NCI-H1105 (cell line): ENCODE data around the gene SRGN.
A peak's percentile ranks its signal among the peaks of the same experiment; 100 is the strongest.

Experiments
- DNase-seq: peaks from one replicate; lab custom pipeline; 2025; lab: John Stamatoyannopoulos, UW

Gene SRGN

DNA sequence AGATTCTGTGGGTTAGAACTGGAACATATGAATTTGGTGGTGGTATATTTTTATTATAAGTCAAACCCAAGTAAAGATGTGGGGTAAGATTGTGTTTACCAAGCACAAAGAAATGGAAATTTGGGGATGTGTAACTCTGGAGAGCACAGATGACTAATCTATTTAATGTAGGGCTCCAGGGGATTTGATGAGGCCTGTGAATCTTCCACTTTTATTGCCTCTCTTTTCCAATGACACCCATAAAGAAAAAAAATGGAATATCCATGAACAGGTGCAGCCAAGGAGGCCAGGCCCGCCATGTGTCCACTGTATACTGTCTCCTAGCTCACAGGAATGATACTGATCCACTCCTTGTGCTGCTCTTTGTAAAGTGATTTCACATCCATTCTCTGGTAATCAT is 2.8 kb downstream of the SRGN start:
- DNase-seq = no peak

DNA sequence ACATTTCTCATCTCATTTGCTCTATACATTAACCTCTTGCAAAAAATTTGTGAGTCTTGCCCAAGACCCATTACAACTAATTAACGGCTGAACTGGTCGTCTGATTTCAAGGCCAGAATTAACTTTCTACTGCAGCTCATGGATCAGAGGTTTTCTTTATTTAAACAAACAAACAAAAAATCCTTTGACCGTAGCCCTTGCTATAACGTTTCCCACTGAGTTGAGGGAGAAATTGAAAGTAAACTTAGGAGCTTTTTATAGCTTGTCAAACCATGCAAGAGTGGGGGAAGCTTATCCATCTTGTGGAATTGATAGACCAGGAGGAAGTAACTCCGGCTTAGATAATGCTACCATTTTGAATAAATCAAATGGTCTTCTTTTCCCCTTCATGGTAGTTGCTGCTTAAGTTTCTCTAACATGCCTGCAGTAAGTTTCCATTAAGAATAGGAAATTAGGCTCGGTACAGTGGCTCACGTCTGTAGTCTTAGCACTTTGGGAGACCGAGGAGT is 3.3 kb downstream of the SRGN start:
- no peak for DNase-seq

DNA sequence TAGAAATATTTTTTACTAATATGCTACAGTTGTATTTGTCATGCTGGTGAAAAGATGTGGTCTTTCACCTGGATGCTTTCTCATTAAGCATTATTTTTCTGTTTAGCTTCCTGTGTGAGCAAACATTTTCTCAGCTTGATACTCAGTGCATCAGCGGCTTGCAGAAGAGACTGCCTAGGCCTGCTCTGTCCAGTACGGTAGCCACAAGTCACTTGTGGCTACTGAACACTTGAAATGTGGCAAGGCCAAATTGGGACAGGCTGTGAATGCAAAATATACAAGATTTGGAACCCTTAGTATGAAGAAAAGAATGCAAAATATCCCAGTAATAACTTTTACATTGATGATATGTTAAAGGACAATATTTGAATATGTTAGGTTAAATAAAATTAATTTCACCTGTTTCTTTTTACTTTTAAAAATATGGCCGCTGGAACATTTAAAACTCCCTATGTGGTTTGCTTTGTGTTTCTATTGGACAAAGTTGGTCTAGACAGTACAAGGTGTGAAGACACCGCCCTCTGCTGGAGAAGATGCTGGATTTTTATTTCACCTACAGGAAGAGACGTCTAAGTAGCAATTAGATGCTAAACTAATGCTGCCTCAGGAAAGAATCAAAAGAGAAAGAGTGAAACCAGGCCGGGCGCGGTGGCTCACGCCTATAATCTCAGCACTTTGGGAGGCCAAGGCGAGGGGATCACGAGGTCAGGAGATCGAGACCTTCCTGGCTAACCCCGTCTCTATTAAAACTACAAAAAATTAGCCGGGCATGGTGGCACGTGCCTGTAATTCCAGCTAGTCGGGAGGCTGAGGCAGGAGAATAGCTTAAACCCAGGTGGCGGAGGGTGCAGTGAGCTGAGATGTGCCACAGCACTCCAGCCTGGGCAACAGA is 5.3 kb downstream of the SRGN start:
- DNase-seq = peak; percentile 23

DNA sequence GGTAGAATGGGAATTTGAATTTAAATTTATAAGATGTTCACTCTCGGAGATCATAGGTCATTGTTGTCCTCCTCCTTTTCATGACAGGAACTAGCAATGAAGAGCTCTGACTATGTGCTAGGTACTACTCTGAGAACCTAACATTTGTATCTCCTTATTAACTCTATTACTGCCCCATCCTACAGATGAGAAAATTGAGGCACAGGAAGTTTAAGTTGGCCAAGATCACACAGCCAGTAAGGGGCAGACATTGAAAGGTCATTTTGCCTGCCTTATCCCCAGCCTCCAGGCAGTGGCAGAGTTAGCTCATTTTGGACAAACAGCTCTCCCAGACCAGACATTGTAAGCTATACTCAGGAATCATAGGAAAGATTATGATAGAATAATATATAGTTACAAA is 6.0 kb downstream of the SRGN start:
- DNase-seq = no peak

DNA sequence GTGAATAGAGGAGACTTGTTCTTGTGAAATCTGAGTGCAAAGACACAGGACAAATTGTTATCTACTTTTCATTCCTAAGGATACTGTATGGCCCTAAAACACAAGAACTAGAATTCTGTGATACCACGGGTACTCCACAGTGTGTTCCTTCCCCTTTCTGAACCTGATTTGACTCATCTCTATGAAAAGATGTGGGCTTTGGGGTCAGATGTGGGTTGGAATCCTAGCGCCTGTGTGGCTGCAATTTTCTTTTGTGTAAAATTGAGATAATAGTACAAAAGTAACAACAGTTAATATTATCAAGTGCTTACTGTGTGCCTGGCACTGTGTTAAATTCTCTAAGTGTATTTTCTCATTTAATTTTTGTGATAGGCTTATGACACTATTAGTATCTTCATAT is 8.1 kb downstream of the SRGN start:
- no peak for DNase-seq

DNA sequence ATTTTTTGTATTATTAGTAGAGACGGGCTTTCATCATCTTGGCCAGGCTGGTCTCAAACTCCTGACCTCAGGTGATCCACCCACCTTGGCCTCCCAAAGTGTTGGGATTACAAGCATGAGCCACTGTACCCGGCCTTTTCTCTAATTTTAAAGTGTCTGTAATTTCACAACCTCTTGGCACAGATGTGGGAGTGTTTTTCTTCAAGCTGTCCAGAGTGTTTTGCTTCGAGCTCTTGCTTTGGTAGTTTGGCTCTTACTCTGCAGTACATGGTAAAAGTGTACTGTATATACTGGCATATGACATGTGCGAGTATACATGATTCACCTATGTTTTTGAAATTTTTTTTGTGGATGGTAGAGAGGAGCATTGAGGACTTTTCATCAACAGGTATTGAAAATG is 9.8 kb downstream of the SRGN start:
- no peak for DNase-seq

DNA sequence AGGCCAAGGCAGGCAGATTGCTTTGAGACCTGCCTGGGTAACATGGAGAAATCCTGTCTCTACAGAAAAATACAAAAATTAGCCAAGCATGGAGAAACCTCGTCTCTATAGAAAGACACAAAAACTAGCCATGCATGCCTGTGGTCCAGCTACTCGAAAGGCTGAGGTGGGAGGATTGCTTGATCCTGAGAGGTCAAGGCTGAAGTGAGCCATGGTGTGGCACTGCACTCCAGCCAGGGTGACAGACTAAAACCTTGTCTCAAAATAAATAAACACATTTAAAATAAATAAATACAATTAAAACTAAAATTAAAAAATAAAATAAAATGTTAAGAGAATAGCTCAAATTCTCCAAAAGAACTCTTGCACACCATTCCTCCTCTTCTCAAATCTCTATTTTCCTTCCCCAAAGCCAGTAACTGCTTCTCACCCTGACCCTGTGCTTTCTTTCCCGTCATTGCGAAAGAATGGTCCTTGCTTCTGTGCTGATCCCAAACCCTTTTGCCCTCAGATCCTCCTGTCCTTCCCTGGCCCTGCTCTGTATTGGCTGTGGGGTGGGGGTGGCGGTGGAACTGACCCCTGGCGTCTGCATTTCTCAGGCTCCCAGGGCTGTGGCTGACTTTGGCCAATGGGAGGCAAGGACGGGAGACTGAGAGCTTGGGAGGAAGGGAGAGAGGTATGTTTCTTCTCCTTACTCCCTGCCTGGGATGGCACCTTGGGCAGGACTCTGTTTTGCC is 12.4 kb downstream of the SRGN start:
- no peak for DNase-seq

DNA sequence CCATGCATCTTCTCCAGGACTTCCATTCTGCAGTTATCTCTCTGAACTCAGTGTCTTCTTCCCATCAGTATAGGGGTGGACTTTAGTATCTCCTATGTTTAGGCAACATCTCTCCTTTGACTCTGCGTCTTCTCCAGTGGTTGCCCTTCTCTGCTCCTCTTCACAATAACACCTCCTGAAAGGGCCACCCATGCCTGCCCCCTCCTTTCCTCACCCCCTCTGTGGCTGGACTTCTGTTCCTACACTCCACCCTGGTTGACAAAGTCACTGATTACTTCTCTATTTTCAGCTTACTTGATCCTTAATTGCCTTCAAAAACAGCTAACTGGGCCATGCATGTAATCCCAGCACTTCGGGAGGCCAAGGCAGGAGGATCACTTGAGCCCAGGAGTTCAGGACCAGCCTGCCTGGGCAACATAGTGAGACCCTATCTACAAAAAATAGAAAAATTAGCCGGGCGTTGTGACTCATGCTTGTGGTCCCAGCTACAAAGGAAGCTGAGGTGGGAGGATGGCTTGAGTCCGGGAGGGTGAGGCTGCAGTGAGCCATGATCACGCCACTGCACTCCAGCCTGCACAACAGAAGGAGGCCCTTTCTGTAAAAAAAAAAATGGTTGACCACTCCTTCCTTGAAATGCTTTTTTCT is 13.7 kb downstream of the SRGN start:
- no peak for DNase-seq

DNA sequence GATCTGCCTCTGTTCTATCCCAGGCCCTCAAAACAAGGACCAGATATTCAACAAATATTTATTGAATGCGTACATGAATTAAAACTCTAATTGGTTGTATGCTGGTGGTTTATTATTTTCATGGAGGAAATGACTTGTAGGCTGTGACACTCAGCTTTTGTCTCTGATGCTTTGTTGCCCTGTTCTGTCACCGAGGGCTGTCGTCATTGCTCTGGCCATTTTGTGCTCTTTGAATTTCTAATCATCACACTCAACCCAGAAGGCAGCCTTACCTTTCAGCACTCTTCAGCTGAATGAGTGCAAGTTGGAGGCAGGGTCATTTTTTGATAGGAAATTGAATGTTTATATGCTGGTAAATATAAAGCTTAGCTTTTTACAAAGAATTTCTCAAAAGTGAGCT is 14.5 kb downstream of the SRGN start:
- no peak for DNase-seq

DNA sequence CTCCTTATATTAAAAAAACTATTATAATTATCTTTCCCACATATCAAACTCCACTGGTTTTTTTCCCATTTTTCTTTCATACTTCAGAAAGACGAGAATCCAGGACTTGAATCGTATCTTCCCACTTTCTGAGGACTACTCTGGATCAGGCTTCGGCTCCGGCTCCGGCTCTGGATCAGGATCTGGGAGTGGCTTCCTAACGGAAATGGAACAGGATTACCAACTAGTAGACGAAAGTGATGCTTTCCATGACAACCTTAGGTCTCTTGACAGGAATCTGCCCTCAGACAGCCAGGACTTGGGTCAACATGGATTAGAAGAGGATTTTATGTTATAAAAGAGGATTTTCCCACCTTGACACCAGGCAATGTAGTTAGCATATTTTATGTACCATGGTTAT is 15.9 kb downstream of the SRGN start:
- no peak for DNase-seq

DNA sequence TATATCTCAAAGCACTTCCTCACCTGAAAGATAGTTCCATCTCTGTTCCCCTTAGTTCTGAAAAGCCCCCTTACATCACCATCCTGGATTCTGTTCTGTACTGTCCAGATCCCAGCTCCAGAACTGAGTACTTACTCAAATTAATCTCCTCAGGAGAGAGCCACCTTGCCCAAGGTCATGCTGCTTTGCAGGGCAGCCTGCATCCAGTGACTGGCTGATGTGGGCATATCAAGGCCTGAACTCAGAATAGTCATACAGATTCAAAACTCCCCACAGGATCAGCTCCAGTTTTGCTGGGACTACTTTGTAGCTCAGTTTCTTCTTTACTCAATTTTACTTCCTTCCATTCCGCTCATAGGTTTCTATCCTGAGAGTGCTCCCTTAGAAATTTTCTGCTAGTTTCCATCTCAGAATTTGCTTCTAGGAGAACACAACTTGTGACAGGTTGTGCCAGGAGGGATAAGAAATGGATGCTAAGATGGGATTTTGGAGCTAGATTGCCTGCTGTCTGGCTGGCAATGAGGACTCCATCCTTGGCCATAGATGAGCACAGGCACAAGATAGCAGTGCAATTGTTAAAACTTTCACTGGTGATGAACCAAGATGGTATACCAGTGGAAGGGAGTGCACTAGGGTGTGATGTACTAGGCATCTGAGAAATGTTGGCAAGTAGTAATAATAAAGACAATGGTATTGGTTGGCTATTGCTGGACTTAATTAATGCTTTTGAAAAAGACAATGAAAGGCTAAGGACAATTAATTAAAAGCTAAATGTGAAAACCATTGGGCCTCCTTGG is 17.3 kb downstream of the SRGN start:
- no peak for DNase-seq

DNA sequence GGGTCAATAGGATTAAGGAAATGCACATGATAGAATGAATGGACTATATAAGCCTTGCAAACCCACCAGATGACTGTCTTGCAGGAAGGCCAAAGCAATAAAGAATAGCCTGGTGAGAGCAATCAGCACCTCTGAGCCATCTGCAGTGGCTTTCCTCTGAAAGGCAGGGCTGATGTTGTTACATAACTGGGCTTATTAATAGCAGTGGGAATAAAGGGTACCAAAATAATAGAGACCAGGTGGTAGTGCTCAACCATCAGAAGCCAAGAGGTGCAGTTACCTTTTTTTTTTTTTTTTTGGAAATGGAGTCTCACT is 19.2 kb downstream of the SRGN start:
- DNase-seq = no peak

DNA sequence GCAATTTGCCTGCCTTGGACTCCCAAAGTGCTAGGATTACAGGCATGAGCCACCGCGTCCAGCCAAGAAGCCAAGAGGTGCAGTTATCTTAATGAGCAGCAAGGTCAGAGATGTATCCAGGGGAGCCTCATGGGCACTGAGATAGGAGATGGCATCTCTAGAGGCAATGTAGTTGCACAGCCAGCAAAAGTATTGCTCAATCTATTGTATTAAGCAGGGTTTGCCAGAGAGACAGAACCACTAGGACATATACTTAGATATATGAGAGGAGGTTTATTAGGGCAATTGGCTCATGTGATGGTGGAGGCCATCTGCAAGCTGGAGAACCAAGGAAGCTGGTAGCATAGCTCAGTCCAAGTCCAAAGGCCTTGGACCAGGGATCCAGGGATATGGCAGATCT is 19.8 kb downstream of the SRGN start:
- no peak for DNase-seq

DNA sequence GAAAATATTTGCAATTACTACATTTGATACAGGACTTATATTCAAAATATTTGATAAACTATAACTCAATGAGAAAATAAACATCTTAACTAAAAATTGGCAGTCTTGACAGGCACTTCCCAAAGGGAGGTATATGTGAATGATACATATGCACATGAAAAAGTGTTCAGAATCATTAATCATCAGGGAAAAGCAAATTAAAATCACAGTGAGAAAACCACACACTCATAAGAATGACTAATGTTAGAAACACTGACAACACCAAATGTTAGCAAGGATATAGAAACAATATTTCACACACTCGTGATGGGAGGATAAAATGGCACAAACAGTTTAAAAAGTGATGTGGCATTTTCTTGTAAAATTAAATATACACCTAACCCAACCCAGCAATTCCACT is 32.0 kb downstream of the SRGN start:
- no peak for DNase-seq

DNA sequence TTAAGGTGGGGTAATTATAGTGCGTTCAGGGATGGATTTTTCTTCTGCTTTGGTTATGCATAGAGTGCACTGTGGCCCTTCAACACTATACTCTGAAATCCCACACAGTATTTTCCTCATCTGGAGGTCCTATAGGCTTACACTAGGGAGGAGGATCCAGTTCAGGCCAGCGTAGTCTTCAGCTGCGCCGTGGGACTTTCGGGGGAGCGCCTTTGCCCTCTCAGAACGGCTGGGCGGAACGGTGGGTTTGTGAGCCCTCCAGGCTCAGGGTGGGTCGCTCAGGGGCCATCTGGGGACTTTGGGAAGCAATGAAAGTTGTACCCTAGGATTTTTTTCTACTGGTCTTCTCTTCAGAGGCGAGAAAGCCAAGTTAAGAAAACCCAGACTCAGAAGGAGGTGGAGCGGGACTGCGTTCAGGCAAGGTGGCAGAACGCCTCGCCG is 35.4 kb downstream of the SRGN start:
- DNase-seq = peak; percentile 23

DNA sequence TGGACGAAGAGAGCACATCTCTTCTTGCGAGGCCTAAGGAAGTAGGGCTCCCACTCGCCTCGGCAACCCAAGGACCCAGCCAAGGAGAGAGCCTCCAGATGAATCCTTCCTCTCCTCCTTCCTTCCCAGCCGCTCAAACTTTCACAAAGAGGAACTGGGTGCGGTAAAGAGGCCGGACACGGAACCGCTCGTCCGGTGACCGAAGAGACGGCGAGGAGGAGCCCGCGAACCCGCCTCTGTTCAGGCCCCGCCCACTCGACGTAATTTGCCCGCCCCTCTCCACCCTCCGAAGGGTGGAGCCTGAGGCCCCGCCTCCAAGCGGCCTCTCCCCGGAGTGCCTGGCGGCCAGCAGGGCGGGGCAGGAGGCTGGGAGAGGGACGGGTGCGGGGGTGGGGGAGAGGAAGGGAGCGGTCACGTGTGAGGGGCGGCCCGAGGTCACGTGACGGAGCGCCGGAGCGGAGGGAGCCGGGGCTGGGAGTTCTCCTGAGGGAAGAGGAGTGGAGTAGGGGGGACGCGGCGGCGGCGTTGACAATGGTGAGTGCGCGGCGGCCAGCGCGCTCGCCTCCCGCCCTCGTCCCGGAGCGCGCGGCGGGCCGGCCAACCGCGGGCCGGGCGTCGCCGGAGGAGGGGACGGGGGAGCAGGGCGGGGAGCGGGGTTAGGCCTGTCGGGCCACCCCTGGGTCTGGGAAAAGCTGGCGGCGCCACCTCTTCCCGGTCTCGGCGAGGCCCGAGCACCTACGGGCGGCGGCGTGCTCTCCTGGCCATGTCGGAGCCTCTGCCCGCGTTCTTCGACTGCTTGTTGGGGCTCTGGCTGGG is 36.1 kb downstream of the SRGN start, which contains the start of gene VPS26A:
VPS26A (plus strand) TSS at position 432 of the 816 bp plus-strand sequence; CDS start at position 532, 100 bp downstream.
- peak; percentile 92 for DNase-seq

DNA sequence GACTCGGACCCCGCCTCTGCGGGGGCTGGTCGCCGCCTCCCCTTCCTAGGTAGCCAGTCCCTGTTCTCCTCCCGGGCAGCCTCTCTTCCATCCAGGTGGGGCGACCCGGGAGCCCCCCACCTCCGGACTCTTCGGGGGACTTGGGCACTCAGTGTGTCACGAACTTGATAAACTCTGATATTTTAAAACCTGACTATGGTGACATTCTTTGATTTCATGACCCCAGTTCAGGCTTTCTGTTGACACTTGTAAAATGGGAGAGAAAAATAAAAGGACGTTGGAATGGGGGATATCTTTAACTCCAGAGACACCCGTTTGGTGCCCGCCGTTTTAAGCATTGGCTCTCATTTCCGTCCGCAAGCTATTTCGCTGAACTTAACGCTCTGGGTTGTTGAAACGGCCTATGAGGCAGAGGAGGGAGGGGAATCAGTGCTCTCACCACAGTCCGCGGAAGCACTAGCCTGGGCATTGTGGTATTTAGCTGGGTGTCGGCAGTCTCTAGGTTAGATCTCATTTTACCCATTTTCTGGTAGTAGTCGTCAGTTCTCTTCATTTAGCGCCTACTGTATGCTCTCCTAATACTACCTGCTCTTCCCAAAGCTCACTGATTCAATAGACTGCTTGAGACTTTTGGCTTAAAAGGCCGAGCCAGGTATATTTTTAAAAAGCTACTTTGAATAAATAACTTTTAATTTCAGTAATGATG is 36.8 kb downstream of the SRGN start:
- no peak for DNase-seq

DNA sequence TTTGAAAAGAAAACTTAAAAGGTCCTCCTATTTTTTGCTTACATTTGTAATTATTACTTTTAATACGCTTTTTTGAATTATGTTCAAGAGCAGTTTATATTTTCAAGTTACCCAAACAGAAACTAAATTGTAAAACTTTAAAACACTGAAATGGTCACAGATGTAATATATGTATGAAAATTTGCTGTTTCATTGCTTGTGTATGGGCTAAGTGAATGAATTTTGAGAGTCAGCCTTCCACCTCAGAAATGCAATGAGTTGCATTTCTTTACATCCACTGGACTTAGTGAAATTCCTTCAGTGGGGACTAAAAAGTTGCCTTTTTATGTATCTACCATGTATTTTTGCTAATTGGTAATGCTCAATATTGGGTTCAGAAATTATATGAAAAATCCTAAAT is 37.7 kb downstream of the SRGN start:
- DNase-seq = no peak

DNA sequence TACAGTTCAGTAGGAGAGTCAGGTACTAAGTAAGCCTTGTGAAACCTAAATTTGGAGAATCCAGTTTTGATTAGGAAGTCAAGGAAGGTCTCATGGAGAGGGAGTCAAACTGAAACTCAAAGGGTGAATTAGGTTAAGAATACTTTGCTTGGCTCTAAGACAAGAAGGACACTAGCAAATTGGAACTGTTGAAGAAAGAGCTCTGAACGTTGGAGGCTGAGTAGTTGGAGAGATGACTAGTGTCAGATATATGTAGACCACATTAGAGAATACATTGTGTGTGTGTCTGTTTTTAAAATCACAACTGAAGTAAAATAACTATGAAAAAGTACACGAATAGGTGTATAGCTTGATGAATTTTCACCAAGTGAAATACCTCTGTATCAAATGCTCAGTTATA is 42.3 kb downstream of the SRGN start:
- no peak for DNase-seq

DNA sequence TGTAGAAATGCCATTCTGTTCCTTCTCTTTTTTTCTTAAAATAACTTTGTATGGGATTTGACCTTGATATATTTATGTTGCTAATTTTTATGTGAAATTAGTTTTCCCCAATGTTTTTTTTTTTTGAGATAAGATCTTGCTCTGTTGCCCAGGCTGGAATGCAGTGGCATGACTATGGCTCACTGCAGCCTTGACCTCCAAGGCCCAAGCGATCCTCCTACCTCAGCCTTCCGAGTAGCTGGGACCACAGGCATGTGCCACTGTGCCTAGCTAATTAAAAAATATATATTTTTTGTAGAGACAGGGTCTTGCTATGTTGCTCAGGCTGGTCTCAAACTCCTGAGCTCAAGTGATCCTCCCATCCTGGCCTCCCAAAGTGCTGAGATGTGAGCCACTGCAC is 52.1 kb downstream of the SRGN start:
- DNase-seq = no peak
